Ecto neural progenitor cell (in vitro differentiated cells): ENCODE data around the gene RERE.

Experiments
- DNase-seq: peaks from one replicate; pipeline ENCODE4 v3.0.0-alpha.2; 2018; ENCODE audit warnings: low spot score

The RERE gene

GRCh38 chr1:8363186-8363766 lies 454.2 kb downstream of the RERE start:
- DNase-seq, result no peak

GRCh38 chr1:8362701-8363101 lies 454.7 kb downstream of the RERE start:
- no peak for DNase-seq

DNA sequence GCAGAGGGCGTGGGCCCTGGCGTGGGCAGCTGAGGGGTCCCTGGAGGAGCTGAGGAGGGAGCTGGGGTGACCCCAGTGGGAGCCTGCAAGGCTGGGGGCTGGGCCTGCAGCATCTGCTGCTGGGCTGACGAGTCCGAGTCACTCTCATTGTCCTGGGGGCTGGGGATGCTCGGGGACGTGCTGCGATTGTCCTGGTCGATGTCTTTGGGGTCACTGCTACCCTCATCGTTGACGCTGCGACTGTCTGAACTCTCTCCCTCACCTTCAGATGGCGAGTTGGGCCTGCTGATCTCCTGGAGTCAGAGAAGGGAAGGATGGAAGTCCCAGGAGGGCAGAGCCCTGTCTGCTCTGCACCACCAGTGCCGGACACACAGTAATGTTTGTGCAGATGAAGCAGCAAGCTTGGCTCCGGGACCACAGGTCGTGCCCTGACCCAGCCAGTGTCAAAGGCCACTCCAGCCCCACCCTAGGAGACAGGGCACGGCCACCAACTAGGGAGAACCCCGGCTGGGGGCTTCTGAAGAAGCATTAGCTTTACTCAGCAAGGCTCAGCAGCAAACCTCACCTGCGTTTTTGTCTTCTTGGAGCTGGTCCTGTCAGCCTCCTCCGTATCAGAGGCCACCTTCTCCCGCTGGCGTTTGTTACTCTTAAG lies 456.1 kb downstream of the RERE start:
- DNase-seq, result no peak

DNA sequence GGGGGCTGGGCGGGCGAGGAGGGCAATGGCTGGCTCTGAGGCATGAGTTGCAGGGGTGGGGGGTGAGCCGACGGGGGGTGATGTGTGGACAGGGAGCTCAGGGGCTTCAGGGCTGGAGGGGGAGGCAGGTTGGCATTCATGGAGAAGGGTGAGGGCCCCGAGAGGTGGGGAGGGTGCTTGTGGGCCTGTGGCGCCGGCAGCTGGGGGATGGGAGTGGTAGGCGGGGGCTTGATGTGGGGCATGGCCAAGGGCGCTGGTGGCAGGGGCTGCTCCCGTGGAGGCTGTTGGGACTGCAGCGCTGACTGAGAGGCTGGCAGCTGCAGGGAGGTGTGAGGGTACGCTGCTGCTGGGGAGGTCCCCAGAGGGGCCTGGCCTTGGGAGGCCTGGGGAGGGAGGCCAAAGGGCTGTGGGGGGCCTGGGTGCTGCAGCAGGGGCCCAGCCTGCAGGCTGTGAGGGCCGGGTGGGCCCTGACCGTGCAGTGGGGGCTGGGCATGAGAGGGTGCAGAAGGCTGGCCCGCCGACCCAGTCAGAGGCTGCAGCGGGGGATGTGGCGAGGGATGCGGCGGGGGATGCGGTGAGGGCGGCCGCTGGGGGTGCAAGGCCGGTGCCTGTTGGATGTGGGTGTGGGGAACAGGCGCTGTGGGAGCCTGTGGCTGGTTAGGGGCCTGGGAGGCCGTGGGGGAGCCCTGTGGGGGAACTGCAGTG lies 456.8 kb downstream of the RERE start:
- no peak for DNase-seq

GRCh38 chr1:8359617-8360481 lies 457.6 kb downstream of the RERE start:
- no peak for DNase-seq

- DNase-seq, result no peak
These were observed 458.4 kb downstream of the RERE start for GRCh38 chr1:8358897-8359616.

DNA sequence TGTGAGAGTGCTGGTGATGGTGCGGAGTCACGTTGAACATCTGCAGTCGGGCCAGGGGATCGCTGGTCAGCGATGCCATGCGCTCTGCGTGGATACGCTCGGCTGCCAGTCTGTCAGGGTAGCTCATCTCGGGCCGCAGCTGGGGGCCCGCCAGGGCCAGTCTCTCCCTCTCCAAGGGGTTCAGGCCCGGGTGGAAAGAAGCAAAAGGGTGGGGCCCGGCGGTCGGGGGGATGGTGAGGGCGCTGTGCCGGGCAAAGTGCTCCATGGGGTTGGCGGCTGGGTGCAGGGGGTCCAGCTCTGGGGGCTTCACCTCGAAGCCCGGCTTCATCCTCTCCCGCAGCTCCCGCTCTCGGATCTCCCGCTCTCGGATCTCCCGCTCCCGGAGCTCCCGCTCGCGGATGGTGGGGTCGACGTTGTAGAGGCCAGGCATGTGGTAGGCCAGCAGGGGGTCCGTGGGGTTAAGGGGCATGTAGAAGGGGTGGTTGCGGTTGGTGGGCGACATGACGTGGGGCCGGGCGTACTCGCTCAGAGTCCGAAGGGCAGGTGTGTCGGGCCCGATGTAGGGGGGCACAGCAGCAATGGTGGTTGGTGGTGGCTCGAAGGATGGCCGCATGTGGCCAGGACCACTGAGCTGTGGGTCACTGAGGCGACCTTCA lies 459.1 kb downstream of the RERE start:
- no peak for DNase-seq

GRCh38 chr1:8357329-8358101 lies 459.9 kb downstream of the RERE start:
- no peak for DNase-seq

GRCh38 chr1:8356256-8357209 lies 460.9 kb downstream of the RERE start:
- DNase-seq, result no peak

- no peak for DNase-seq
These were observed 461.8 kb downstream of the RERE start for GRCh38 chr1:8355439-8356255.

DNA sequence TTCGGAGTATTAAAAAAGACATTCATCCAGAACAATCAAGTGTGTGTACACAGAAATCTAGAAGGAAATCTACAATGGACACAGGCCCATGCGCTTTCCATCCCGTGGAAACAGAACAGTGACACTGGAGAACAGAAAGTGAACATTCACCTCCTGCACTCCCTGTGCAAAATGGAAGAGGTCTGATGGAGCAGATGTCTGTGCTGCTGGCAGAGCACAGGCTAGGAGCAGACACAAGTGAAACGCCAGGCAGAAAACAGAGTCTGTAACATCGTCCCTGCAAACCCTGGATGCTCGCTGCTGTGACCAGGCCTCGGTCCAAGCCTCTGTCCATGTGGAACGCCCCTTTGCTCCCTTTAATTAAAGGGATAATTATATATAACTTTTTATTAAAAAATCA lies 463.4 kb downstream of the RERE start:
- no peak for DNase-seq

DNA sequence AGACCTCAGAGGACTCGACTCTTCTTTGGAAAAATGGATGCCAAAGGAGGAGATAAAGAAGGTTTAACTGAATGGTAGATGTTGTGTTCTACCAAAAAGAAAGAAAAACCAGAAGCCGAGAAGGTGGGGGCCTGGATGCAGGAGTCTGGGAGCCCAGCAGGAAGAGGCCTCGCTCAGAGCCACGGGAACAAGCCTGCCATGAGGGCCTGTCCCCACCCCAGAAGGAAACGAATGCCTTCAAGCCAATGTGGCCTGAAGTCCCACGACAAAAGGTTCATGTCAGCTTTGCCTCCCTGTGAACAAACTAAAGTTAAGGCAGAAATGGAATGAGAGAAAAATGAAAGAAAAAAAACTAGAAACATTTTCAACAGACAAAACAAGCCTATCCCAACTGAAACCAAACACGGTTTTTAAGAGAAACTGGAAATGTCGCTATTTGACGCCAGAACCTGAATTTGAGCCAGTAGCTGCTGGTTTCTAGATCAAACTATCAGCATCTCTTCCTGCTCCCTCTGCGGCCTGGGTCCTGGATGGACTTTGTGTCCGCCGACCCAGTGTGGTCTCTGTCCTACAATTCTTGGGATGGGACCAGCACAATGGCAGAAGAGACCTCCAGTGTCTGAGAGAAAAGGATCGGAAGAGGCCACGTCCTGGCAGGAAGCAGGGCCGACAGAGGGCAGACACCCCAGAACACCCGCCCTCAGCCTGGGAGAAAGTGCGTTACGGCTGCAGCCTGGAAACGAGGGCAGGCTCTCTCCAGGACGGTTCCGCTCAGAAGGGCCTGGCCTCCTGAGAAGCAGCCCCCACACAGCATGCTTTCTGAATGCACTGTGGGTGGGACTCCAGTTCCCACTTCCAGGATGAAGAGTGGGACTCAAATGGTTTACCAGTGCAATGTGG lies 464.3 kb downstream of the RERE start:
- no peak for DNase-seq

- no peak for DNase-seq
These were observed 465.0 kb downstream of the RERE start for GRCh38 chr1:8352471-8352845.

DNA sequence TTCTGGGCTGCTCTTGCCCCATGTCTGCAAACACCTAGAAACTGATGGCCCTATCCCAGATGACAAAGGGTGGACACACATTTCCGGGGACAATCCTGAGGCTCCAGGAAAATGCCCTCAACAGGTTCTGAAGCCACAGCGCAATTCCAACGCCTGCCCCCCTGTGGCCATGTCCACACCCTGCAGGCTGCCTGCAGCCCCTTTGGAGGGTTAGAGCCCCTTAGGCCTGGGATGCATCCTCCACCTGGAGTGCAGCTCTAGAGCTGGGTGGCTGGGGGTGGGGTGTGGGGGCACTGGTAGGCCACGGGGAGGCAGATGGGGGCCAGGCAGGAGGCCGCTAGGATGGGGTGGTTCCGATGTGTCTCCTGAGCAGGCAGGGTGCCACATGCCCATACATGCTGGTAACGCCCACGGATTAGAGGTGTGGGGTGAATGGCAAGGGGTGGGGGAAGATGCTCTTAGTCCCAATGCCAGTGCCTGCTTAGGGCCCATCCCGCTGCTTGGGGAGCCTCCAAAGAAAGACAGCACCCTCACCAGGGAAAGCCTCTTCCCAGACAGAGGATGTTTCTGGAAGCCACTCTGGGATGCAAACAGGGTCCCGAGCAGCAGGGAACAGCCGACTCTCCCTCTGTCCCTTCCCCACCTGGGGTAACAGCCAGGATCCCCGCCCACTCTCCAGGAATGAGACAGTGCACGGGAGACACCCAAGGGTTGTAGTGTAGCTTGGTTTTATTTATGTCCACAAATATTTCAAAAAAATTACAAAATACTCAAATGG lies 465.6 kb downstream of the RERE start:
- DNase-seq, result peak; percentile 76

GRCh38 chr1:8350914-8351684 lies 466.3 kb downstream of the RERE start:
- no peak for DNase-seq

- DNase-seq, result no peak
These were observed 467.5 kb downstream of the RERE start for GRCh38 chr1:8349961-8350360.
